ENCODE results near the gene GPR17.

The GPR17 gene

GRCh38 chr2:127695491-127696472, 49.8 kb downstream of the GPR17 start:
- peak; percentile 56 for DNase-seq

- DNase-seq = no peak
Observed at GRCh38 chr2:127697482-127698180, 51.7 kb downstream of the GPR17 start.

- no peak for DNase-seq
Observed at GRCh38 chr2:127698553-127699355, 52.8 kb downstream of the GPR17 start.

GRCh38 chr2:127700527-127701192, 54.7 kb downstream of the GPR17 start:
- DNase-seq = peak; percentile 39

GRCh38 chr2:127701193-127701650, 55.3 kb downstream of the GPR17 start, which contains the start of gene SFT2D3:
TSS of gene SFT2D3 (plus strand) at chr2:127701497. CDS start at chr2:127701529, 32 bp downstream.
- peak; percentile 91 for DNase-seq

- peak; percentile 83 for DNase-seq
Observed at GRCh38 chr2:127701651-127702394, 55.9 kb downstream of the GPR17 start.

All from CD4-positive, alpha-beta T cell treated with Interleukin-12 subunit alpha and Interleukin-12 subunit beta, for 1 hour (primary cell).